ENCODE measurements around the gene SPOCK1. TPM values are rescaled to one million over a fixed set of nuclear protein-coding genes. Genes with fewer than 3 reads are reported as not detected.

The SPOCK1 gene
- total and polyA plus RNA-seq, 2 of the 4 experiments (the other 2 are of a cell fraction), result 5.0 to 20.3 TPM

GRCh38 chr5:137366526-137366925 lies 132.6 kb downstream of the SPOCK1 start:
- intact Hi-C loops (cut with micrococcal nuclease) (no loop called here), in situ Hi-C loops (cut with MboI; ENCODE audit: low sequenced_read_pairs) (no loop called here), dilution Hi-C loops (cut with HindIII; ENCODE audit: low sequenced_read_pairs, unreplicated experiment) (no loop called here)
- Histone ChIP-seq H3K36me3 (ENCODE audit: control insufficient read depth, insufficient read depth, low read length) (no peaks in the 10 kb centered on the region), H3K4me2 (ENCODE audit: low read depth, low read length) (no peak overlapping the region), H4K8ac (ENCODE audit: low read depth in 2 of 2, low read length in 2 of 2) (no peak overlapping the region), H3K4me3 (ENCODE audit: insufficient read depth, low read depth, low read length) (no peak overlapping the region), H3K4me1 (ENCODE audit: control insufficient read depth, insufficient read depth, low read length) (no peaks in the 10 kb centered on the region), H3K14ac (replicated peaks; ENCODE audit: low read depth, low read length) (no peak overlapping the region), H2AK5ac (ENCODE audit: low read depth, low read length) (no peak overlapping the region), H4K91ac (ENCODE audit: insufficient read depth, low read depth, low read length) (no peak overlapping the region), H4K5ac (ENCODE audit: low read depth, low read length) (no peak overlapping the region), H4K20me1 (ENCODE audit: insufficient read depth, low read length) (no peaks in the 10 kb centered on the region), H3K56ac (ENCODE audit: extremely low read depth, insufficient read depth, low read length) (no peak overlapping the region), H3K4ac (ENCODE audit: low read depth, low read length) (no peak overlapping the region), H2AFZ (replicated peaks; ENCODE audit: low read length, poor library complexity) (no peak overlapping the region), H3K79me1 (ENCODE audit: low read depth in 1 of 2, low read length in 2 of 2) (no peaks in the 10 kb centered on the region), H2BK20ac (ENCODE audit: low read depth, low read length) (no peak overlapping the region), H2AK9ac (replicated peaks; ENCODE audit: low read depth, low read length, poor library complexity) (no peak overlapping the region), H2BK15ac (ENCODE audit: low read depth, low read length) (no peak overlapping the region), H3K9ac (ENCODE audit: low read depth, low read length) (no peak overlapping the region), H2BK120ac (ENCODE audit: low read depth, low read length) (no peak overlapping the region), H3K27ac (ENCODE audit: insufficient read depth, low read length) (no peak overlapping the region), H3K18ac (ENCODE audit: low read depth, low read length) (no peak overlapping the region), H3K27me3 (ENCODE audit: control insufficient read depth, insufficient read depth, low read length) (no peaks in the 10 kb centered on the region), H3K23ac (ENCODE audit: low read depth, low read length) (no peak overlapping the region), H2BK5ac (ENCODE audit: low read depth, low read length, poor library complexity, severe bottlenecking) (no peak overlapping the region), H3K9me1 (ENCODE audit: insufficient read depth, low read length) (no peaks in the 10 kb centered on the region), H3K9me3 (ENCODE audit: control insufficient read depth, insufficient read depth, low read length) (no peaks in the 10 kb centered on the region)
- POLR2A ChIA-PET (ENCODE audit: unreplicated experiment), result no interaction called here
- TF ChIP-seq MAFK (IDR thresholded peaks at IDR 0.05; ENCODE audit: low read depth, low read length) (no peak), ELK1 (IDR thresholded peaks at IDR 0.05; ENCODE audit: borderline replicate concordance, low read depth, low read length) (no peak), SMC3 (IDR thresholded peaks at IDR 0.05; ENCODE audit: low read depth, low read length) (no peak), CTCF (conservative IDR thresholded peaks at IDR 0.05; ENCODE audit: low read depth, low read length) (no peak), POLR2A (IDR thresholded peaks at IDR 0.05; ENCODE audit: low read depth, low read length) (no peak)
- WGBS, 2 experiments (ENCODE audit: extremely low coverage in 2 of 2, insufficient read length in 1 of 2), result 0% methylated on average over 2 of the region's 3 CpGs; no CpG with 5 or more reads in 1 of the 2 experiments
- no TSS peak for BruUV-seq (replicated peaks)
- CTCF ChIA-PET, result interaction anchor here (1.2 kb wide), 1 partner anchor 132 kb away, joined by 3 read pairs; the partner anchor contains the start of gene SPOCK1
- ATAC-seq (ENCODE audit: low read depth) (no peak), DNase-seq (no peak)

Measured in IMR-90 (cell line).